ENCODE measurements around the gene KAT2A. TPM values are rescaled to one million over a fixed set of nuclear protein-coding genes. Genes with fewer than 3 reads are reported as not detected.

The KAT2A gene
- total RNA-seq, 1 experiment from 2014 or later: 41.2 TPM

- no peak for DNase-seq (ENCODE audit: low read depth, low spot score)
- Histone ChIP-seq H3K36me3 (ENCODE audit: control insufficient read depth in 1 of 2, insufficient read depth in 2 of 2, low read length in 2 of 2) (no peaks in the 10 kb centered on the region), H3K4me3 (replicated peaks in 1 of 2; ENCODE audit: low read depth in 1 of 2, low read length in 2 of 2) (no peak overlapping the region), H3K27me3 (ENCODE audit: insufficient read depth, low read length) (no peaks in the 10 kb centered on the region), H3K27ac (ENCODE audit: low read depth, low read length) (no peak overlapping the region), H3K79me2 (ENCODE audit: insufficient read depth, low read length) (no peaks in the 10 kb centered on the region), H3K9ac (ENCODE audit: low read length) (no peak overlapping the region), H3K4me2 (ENCODE audit: low read length) (no peak overlapping the region), H3K9me2 (ENCODE audit: insufficient read depth) (no peaks in the 10 kb centered on the region), H3K4me1 (ENCODE audit: control insufficient read depth in 1 of 2, insufficient read depth in 2 of 2, low read length in 2 of 2) (peaks cover 11 to 21% of the 10 kb centered on the region in 2 experiments; a peak in 3 of 4 replicates), H4K20me1 (ENCODE audit: insufficient read depth) (no peaks in the 10 kb centered on the region), H2AFZ (ENCODE audit: low read depth, low read length, poor library complexity, severe bottlenecking) (no peak overlapping the region), H3K9me3 (ENCODE audit: control insufficient read depth in 1 of 2, insufficient read depth in 1 of 2, low read depth in 1 of 2, low read length in 2 of 2) (no peaks in the 10 kb centered on the region)
- no peak for ATAC-seq
- ChIA-PET POLR2A (no interaction called here), RAD21 (ENCODE audit: low non-redundant PET in 1 of 2, low total read pairs in 2 of 2, uncharacterized antibody in 2 of 2, unreplicated experiment in 2 of 2) (no interaction called here), CTCF (interaction anchor here (0.9 to 1.0 kb wide), 2 partner anchors 22 to 60 kb away, joined by 3 read pairs; partner anchors contain the start of gene NKIRAS2)
- intact Hi-C loops (cut with micrococcal nuclease): no loop called here
- BruUV-seq (replicated peaks): no TSS peak
- TF ChIP-seq ZFX (IDR thresholded peaks at IDR 0.05) (no peak), SP1 (IDR thresholded peaks at IDR 0.05; ENCODE audit: low read depth) (no peak), YY1 (IDR thresholded peaks at IDR 0.05; ENCODE audit: extremely low read depth, insufficient replicate concordance, low read depth, low read length) (no peak), EGR1 (IDR thresholded peaks at IDR 0.05; ENCODE audit: low read depth) (no peak), CTCF (IDR thresholded peaks at IDR 0.05 in 2 of 3, conservative IDR thresholded peaks at IDR 0.05 in 1 of 3; ENCODE audit: borderline replicate concordance in 1 of 3, insufficient read depth in 1 of 3, low read depth in 2 of 3, low read length in 2 of 3) (no peak), SRF (IDR thresholded peaks at IDR 0.05; ENCODE audit: low read depth) (no peak), ZNF274 (IDR thresholded peaks at IDR 0.05; ENCODE audit: low read depth, low read length) (no peak), ELF1 (IDR thresholded peaks at IDR 0.05; ENCODE audit: borderline replicate concordance, low read depth) (no peak), MAX (IDR thresholded peaks at IDR 0.05) (no peak), CEBPB (IDR thresholded peaks at IDR 0.05; ENCODE audit: low read depth) (no peak), JUND (IDR thresholded peaks at IDR 0.05) (no peak), POLR2AphosphoS5 (IDR thresholded peaks at IDR 0.05; ENCODE audit: low read depth, low read length) (no peak), REST (IDR thresholded peaks at IDR 0.05; ENCODE audit: low read depth) (no peak), RAD21 (IDR thresholded peaks at IDR 0.05; ENCODE audit: low read depth) (no peak), FOSL1 (IDR thresholded peaks at IDR 0.05; ENCODE audit: low read depth) (no peak), EZH2 (IDR thresholded peaks at IDR 0.05) (no peak), CBX3 (IDR thresholded peaks at IDR 0.05; ENCODE audit: low read depth) (no peak), ATF3 (IDR thresholded peaks at IDR 0.05) (no peak)
- TF ChIP-seq, protein P1, sequence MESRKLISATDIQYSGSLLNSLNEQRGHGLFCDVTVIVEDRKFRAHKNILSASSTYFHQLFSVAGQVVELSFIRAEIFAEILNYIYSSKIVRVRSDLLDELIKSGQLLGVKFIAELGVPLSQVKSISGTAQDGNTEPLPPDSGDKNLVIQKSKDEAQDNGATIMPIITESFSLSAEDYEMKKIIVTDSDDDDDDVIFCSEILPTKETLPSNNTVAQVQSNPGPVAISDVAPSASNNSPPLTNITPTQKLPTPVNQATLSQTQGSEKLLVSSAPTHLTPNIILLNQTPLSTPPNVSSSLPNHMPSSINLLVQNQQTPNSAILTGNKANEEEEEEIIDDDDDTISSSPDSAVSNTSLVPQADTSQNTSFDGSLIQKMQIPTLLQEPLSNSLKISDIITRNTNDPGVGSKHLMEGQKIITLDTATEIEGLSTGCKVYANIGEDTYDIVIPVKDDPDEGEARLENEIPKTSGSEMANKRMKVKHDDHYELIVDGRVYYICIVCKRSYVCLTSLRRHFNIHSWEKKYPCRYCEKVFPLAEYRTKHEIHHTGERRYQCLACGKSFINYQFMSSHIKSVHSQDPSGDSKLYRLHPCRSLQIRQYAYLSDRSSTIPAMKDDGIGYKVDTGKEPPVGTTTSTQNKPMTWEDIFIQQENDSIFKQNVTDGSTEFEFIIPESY (IDR thresholded peaks at IDR 0.05; ENCODE audit: extremely low read depth, insufficient replicate concordance, low read length): no peak
These were observed 41.6 kb downstream of the KAT2A start for GRCh38 chr17:42079541-42079940.
